Testis (tissue), 2 donors: ENCODE data around the gene BAD.

Experiments used
- POLR2A ChIP-seq: fragments of 450-650 bp; IDR thresholded peaks from one replicate; pipeline ENCODE4 v1.6.1; 2017; ENCODE audit warnings: antibody characterized with exemption, mild to moderate bottlenecking, moderate library complexity
- TF ChIP-seq, protein P1 (sequence below), 3 experiments: fragments of 450-650 bp in 2 of 3; fragments of 200-600 bp in 1 of 3; sonication (generic) in 1 of 3; IDR thresholded peaks; one replicate each; pipeline ENCODE4 v1.5.1; 2016 to 2019; ENCODE audit warnings: antibody characterized with exemption in 3 of 3, mild to moderate bottlenecking in 2 of 3, moderate library complexity in 1 of 3

- TF ChIP-seq, protein P1, sequence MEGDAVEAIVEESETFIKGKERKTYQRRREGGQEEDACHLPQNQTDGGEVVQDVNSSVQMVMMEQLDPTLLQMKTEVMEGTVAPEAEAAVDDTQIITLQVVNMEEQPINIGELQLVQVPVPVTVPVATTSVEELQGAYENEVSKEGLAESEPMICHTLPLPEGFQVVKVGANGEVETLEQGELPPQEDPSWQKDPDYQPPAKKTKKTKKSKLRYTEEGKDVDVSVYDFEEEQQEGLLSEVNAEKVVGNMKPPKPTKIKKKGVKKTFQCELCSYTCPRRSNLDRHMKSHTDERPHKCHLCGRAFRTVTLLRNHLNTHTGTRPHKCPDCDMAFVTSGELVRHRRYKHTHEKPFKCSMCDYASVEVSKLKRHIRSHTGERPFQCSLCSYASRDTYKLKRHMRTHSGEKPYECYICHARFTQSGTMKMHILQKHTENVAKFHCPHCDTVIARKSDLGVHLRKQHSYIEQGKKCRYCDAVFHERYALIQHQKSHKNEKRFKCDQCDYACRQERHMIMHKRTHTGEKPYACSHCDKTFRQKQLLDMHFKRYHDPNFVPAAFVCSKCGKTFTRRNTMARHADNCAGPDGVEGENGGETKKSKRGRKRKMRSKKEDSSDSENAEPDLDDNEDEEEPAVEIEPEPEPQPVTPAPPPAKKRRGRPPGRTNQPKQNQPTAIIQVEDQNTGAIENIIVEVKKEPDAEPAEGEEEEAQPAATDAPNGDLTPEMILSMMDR (IDR thresholded peaks at IDR 0.05) = no peak
- TF ChIP-seq POLR2A = no peak
Observed at GRCh38 chr11:64232967-64233315, 51.5 kb downstream of the BAD start.
